HEK293 (cell line): ENCODE results near the gene METAP1D.
"Not testable (repeated sequence)": the region's sequence is repeated elsewhere in the genome, so short reads cannot be mapped to it uniquely, and the experiment has no call there.

Experiments used
- CTCF ChIA-PET: fragments of 350-600 bp; formaldehyde crosslinking; extraction: SDS; loops from one replicate; lab custom pipeline; 2021; ENCODE audit warnings: antibody characterized with exemption; lab: Yijun Ruan, JAX
- POLR2A ChIA-PET: fragments of 300-600 bp; formaldehyde crosslinking; extraction: SDS; loops from one replicate; lab custom pipeline; 2020; ENCODE audit warnings: antibody characterized with exemption, inconsistent platforms; lab: Yijun Ruan, JAX
- H3K27ac ChIP-seq: fragments of 200-500 bp; sonication (Bioruptor generic); 2 replicates; pipeline ENCODE4 v1.5.1; 2014; ENCODE audit warnings: low read depth, low read length, control low read depth, inconsistent platforms; ENCODE audit errors: extremely low read depth
- H3K36me3 ChIP-seq, 2 experiments: fragments of 200-500 bp in 1 of 2; sonication (Bioruptor generic) in 1 of 2; 1 replicate in 1 of 2; 2 replicates in 1 of 2; pipeline ENCODE4 v1.5.1; 2014 to 2017; ENCODE audit warnings: inconsistent platforms in 2 of 2, low read length in 2 of 2; ENCODE audit not compliant: control insufficient read depth in 2 of 2, insufficient read depth in 1 of 2
- H3K4me1 ChIP-seq: fragments of 200-500 bp; sonication (Bioruptor generic); 2 replicates; pipeline ENCODE4 v1.5.1; 2014; ENCODE audit warnings: mild to moderate bottlenecking, low read length, inconsistent platforms; ENCODE audit not compliant: control insufficient read depth, insufficient read depth
- H3K4me3 ChIP-seq: 2 replicates; pipeline ENCODE4 v1.5.1; 2011; ENCODE audit warnings: low read depth, mild to moderate bottlenecking, control low read depth, low read length, moderate library complexity
- H3K9me3 ChIP-seq: fragments of 200-500 bp; sonication (Bioruptor generic); 2 replicates; pipeline ENCODE4 v1.5.1; 2014; ENCODE audit warnings: low read depth, low read length, inconsistent platforms; ENCODE audit not compliant: control insufficient read depth, insufficient read depth
- GLIS1 ChIP-seq: fragments of 450-650 bp; formaldehyde crosslinking; IDR thresholded peaks from 2 replicates; pipeline ENCODE4 v1.5.1; 2016; ENCODE audit warnings: missing biosample characterization, missing genetic modification characterization
- SALL2 ChIP-seq: fragments of 450-650 bp; formaldehyde crosslinking; IDR thresholded peaks from 2 replicates; pipeline ENCODE4 v1.5.0; 2017; ENCODE audit warnings: missing biosample characterization, mild to moderate bottlenecking, missing genetic modification characterization, borderline replicate concordance
- SETDB1 ChIP-seq: IDR thresholded peaks from one replicate; pipeline ENCODE4 v1.6.1; 2017; ENCODE audit warnings: mild to moderate bottlenecking, low read length, moderate library complexity, mixed read lengths; ENCODE audit not compliant: insufficient read length
- TRIM28 ChIP-seq: IDR thresholded peaks from 2 replicates; pipeline ENCODE4 v1.6.1; 2011; ENCODE audit warnings: low read length, control low read depth, borderline replicate concordance
- ZBTB17 ChIP-seq: fragments of 450-650 bp; formaldehyde crosslinking; IDR thresholded peaks from 2 replicates; pipeline ENCODE4 v1.5.1; 2016; ENCODE audit warnings: missing biosample characterization, missing genetic modification characterization
- ZNF121 ChIP-seq: fragments of 450-650 bp; formaldehyde crosslinking; IDR thresholded peaks from 2 replicates; pipeline ENCODE4 v1.5.1; 2016; ENCODE audit warnings: missing biosample characterization, missing genetic modification characterization
- ZNF211 ChIP-seq: fragments of 450-650 bp; formaldehyde crosslinking; IDR thresholded peaks from 2 replicates; pipeline ENCODE4 v1.5.1; 2016; ENCODE audit warnings: low read depth, missing biosample characterization, missing genetic modification characterization
- ZNF366 ChIP-seq: fragments of 450-650 bp; formaldehyde crosslinking; conservative IDR thresholded peaks from 2 replicates; pipeline ENCODE4 v1.5.1; 2016; ENCODE audit warnings: missing biosample characterization, missing genetic modification characterization
- ZNF548 ChIP-seq: fragments of 450-650 bp; formaldehyde crosslinking; IDR thresholded peaks from 2 replicates; pipeline ENCODE4 v1.5.1; 2016; ENCODE audit warnings: missing biosample characterization, missing genetic modification characterization
- ZNF596 ChIP-seq: fragments of 450-650 bp; IDR thresholded peaks from 2 replicates; pipeline ENCODE4 v1.5.0; 2018; ENCODE audit warnings: missing biosample characterization, mild to moderate bottlenecking, missing genetic modification characterization, moderate library complexity
- TF ChIP-seq, protein P1 (sequence below): fragments of 450-650 bp; IDR thresholded peaks from 2 replicates; pipeline ENCODE4 v1.5.1; 2018; ENCODE audit warnings: missing biosample characterization, mild to moderate bottlenecking, missing genetic modification characterization
- TF ChIP-seq, protein P2 (sequence below): fragments of 450-650 bp; formaldehyde crosslinking; IDR thresholded peaks from 2 replicates; pipeline ENCODE4 v1.5.1; 2016; ENCODE audit warnings: missing biosample characterization, missing genetic modification characterization
- TF ChIP-seq, protein P3 (sequence below): fragments of 450-650 bp; formaldehyde crosslinking; IDR thresholded peaks from 2 replicates; pipeline ENCODE4 v1.5.1; 2016; ENCODE audit warnings: missing biosample characterization, missing genetic modification characterization
- TF ChIP-seq, protein P4 (sequence below): fragments of 450-650 bp; formaldehyde crosslinking; IDR thresholded peaks from 2 replicates; pipeline ENCODE4 v1.5.1; 2016; ENCODE audit warnings: missing biosample characterization, missing genetic modification characterization, low read depth

The METAP1D gene

DNA sequence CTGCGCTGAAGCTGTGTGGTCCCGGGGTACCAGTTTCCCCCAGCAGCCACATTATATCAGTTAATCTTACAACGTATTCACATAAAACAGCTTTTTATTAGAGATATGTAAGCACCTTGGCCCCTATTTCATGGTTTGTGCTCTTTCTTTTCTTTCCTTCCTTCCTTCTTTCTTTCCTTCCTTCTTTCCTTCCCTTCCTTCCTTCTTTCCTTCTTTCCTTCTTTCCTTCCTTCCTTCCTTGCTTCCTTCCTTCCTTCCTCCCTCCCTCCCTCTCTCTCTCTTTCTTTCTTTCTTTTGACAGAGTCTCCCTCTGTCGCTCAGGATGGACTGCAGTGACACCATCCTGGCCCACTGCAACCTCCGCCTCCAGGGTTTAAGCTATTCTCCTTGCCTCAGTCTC is 3.7 kb upstream of the METAP1D start:
- POLR2A ChIA-PET, result interaction anchor here (1.0 kb wide), 1 partner anchor 89 kb away, joined by 4 read pairs; the partner anchor contains the start of gene DLX1

DNA sequence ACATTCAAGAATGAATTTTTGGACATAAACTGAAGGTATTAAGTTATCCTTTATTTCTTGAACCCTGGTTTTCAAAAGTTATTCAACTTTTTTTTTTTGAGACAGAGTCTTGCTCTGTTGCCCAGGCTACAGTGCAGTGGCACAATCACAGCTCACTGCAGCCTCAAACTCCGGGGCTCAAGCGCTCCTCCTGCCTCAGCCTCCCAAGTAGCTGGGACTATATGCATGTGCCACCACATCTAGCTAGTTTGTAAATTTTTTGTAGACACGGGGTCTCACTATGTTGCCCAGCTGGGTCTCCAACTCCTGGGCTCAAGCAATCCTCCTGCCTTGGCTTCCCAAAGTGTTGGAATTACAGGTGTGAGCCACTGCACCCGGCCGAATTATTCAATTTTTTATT is 2.7 kb upstream of the METAP1D start:
- not testable (repeated sequence) for H3K27ac ChIP-seq, H3K9me3 ChIP-seq, H3K36me3 ChIP-seq, H3K4me3 ChIP-seq, H3K4me1 ChIP-seq
- POLR2A ChIA-PET, result interaction anchor here (1.7 kb wide), 1 partner anchor 106 kb away, joined by 7 read pairs; the partner anchor contains the start of gene DLX2
- CTCF ChIA-PET, result interaction anchor here (0.5 kb wide), 1 partner anchor 132 kb away, joined by 3 read pairs; no protein-coding TSS in a partner anchor
- TF ChIP-seq ZNF121, result peak; percentile 94

More for the DNA sequence above, 3.7 kb upstream of the METAP1D start:
- Histone ChIP-seq H3K36me3 (no peaks in the 10 kb centered on the region), H3K27ac (no peak overlapping the region), H3K9me3 (no peaks in the 10 kb centered on the region), H3K4me3 (no peak overlapping the region), H3K4me1 (0 out of 2 replicates have a peak, but pooled peaks cover 2% of the 10 kb centered on the region)
- peak; percentile 90 for TF ChIP-seq ZNF366 (tag by site-specific recombination)
- TF ChIP-seq ZNF211 (tag by site-specific recombination), result no peak
- CTCF ChIA-PET, result no interaction called here

DNA sequence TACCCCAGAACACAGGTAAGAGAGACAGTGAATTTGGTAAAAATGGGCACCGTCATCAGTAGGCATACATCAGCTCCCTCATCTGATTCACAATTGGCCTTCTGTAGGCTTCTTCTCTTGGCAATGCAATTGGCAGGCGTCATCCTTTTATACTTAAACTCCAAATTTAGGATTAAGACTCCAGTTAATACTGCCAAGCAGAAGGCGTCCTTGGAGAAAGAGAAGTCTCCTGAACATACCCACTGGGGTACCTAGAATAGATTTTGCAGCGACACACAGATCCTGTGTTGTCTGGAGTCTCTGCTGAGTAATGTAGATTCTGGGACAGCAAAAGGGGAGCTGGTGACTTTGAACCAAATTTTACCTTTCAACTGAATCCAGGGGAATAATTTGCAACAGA is 592 bp upstream of the METAP1D start:
- POLR2A ChIA-PET, result interaction anchor here (0.6 to 1.2 kb wide), 2 partner anchors 86 to 94 kb away, joined by 4 to 9 read pairs; partner anchors contain the start of gene DLX1
- Histone ChIP-seq H3K27ac (peak overlapping the region; percentile 27; the same call in 1 of the 2 replicates), H3K9me3 (no peaks in the 10 kb centered on the region), H3K36me3 (no peaks in the 10 kb centered on the region), H3K4me3 (peak overlapping the region; percentile 90), H3K4me1 (0 out of 2 replicates have a peak, but pooled peaks cover 2% of the 10 kb centered on the region)
- CTCF ChIA-PET, result no interaction called here
- TF ChIP-seq, protein P1, sequence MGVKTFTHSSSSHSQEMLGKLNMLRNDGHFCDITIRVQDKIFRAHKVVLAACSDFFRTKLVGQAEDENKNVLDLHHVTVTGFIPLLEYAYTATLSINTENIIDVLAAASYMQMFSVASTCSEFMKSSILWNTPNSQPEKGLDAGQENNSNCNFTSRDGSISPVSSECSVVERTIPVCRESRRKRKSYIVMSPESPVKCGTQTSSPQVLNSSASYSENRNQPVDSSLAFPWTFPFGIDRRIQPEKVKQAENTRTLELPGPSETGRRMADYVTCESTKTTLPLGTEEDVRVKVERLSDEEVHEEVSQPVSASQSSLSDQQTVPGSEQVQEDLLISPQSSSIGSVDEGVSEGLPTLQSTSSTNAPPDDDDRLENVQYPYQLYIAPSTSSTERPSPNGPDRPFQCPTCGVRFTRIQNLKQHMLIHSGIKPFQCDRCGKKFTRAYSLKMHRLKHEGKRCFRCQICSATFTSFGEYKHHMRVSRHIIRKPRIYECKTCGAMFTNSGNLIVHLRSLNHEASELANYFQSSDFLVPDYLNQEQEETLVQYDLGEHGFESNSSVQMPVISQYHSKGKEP (tag by site-specific recombination), result no peak
- no peak for TF ChIP-seq ZBTB17 (tag by site-specific recombination)
- TF ChIP-seq TRIM28, result no peak
- no peak for TF ChIP-seq GLIS1 (tag by site-specific recombination)
- TF ChIP-seq, protein P2, sequence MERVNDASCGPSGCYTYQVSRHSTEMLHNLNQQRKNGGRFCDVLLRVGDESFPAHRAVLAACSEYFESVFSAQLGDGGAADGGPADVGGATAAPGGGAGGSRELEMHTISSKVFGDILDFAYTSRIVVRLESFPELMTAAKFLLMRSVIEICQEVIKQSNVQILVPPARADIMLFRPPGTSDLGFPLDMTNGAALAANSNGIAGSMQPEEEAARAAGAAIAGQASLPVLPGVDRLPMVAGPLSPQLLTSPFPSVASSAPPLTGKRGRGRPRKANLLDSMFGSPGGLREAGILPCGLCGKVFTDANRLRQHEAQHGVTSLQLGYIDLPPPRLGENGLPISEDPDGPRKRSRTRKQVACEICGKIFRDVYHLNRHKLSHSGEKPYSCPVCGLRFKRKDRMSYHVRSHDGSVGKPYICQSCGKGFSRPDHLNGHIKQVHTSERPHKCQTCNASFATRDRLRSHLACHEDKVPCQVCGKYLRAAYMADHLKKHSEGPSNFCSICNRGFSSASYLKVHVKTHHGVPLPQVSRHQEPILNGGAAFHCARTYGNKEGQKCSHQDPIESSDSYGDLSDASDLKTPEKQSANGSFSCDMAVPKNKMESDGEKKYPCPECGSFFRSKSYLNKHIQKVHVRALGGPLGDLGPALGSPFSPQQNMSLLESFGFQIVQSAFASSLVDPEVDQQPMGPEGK (tag by site-specific recombination), result no peak

DNA sequence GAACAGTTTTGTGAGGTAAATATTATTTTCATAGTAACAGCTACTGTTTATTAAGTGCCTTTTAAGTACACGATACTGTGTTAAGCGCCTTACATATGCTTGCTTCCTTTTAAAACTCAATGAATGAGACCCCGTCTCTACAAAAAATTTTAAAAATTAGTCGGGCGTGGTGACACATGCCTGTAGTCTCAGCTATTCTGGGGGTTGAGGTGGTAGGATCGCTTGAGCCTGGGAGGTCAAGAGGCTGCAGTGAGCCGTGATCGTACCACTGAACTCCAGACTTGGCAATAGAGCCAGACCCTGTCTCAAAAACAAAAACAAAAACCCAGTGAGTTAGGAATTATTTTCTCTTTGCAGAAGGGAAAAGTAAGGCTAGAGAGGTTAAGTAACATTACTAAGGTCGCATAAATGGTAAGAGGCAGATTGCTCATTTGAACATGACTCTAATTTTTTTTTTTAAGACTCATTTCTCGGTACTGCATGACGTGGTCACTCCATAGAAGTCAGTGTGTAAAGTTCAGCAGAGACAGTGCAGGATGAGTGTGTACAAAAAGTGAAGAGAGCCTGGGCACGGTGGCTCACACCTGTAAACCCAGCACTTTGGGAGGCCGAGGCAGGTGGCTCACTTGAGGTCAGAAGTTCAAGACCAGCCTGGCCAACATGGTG is 1.1 kb downstream of the METAP1D start:
- no peaks in the 10 kb centered on the region for H3K9me3 ChIP-seq
- no peak overlapping the region for H3K4me3 ChIP-seq
- 0 out of 2 replicates have a peak, but pooled peaks cover 2% of the 10 kb centered on the region for H3K4me1 ChIP-seq
- POLR2A ChIA-PET, result interaction anchor here (0.8 kb wide), 1 partner anchor 78 kb away, joined by 3 read pairs; the partner anchor contains the start of gene HAT1
- H3K27ac ChIP-seq, result no peak overlapping the region
- CTCF ChIA-PET, result interaction anchor here (0.6 to 0.7 kb wide), 3 partner anchors 79 to 1103 kb away, joined by 3 to 5 read pairs (median 3); partner anchors contain the start of gene HAT1
- H3K36me3 ChIP-seq, result no peaks in the 10 kb centered on the region
- TF ChIP-seq SALL2 (tag by site-specific recombination) (no peak), ZNF548 (tag by site-specific recombination) (no peak), ZNF596 (tag by site-specific recombination) (no peak), SETDB1 (no peak)
- TF ChIP-seq, protein P3, sequence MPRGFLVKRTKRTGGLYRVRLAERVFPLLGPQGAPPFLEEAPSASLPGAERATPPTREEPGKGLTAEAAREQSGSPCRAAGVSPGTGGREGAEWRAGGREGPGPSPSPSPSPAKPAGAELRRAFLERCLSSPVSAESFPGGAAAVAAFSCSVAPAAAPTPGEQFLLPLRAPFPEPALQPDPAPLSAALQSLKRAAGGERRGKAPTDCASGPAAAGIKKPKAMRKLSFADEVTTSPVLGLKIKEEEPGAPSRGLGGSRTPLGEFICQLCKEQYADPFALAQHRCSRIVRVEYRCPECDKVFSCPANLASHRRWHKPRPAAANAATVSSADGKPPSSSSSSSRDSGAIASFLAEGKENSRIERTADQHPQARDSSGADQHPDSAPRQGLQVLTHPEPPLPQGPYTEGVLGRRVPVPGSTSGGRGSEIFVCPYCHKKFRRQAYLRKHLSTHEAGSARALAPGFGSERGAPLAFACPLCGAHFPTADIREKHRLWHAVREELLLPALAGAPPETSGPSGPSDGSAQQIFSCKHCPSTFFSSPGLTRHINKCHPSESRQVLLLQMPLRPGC (tag by site-specific recombination), result no peak
- TF ChIP-seq, protein P2 (tag by site-specific recombination), result no peak
- TF ChIP-seq, protein P4, sequence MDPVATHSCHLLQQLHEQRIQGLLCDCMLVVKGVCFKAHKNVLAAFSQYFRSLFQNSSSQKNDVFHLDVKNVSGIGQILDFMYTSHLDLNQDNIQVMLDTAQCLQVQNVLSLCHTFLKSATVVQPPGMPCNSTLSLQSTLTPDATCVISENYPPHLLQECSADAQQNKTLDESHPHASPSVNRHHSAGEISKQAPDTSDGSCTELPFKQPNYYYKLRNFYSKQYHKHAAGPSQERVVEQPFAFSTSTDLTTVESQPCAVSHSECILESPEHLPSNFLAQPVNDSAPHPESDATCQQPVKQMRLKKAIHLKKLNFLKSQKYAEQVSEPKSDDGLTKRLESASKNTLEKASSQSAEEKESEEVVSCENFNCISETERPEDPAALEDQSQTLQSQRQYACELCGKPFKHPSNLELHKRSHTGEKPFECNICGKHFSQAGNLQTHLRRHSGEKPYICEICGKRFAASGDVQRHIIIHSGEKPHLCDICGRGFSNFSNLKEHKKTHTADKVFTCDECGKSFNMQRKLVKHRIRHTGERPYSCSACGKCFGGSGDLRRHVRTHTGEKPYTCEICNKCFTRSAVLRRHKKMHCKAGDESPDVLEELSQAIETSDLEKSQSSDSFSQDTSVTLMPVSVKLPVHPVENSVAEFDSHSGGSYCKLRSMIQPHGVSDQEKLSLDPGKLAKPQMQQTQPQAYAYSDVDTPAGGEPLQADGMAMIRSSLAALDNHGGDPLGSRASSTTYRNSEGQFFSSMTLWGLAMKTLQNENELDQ (tag by site-specific recombination), result no peak
